ENCODE data around the gene USP48.
"Not testable (repeated sequence)": the region's sequence is repeated elsewhere in the genome, so short reads cannot be mapped to it uniquely, and the experiment has no call there.

USP48 gene

GRCh38 chr1:21774835-21775549 is 8.0 kb downstream of the USP48 start:
- DNase-seq (ENCODE audit: low read depth, low spot score) = no peak

GRCh38 chr1:21773585-21773984 is 9.4 kb downstream of the USP48 start:
- no peak for DNase-seq (ENCODE audit: low read depth, low spot score)

GRCh38 chr1:21771672-21772071 is 11.3 kb downstream of the USP48 start:
- not testable (repeated sequence) for DNase-seq (ENCODE audit: low read depth, low spot score)

- not testable (repeated sequence) for DNase-seq (ENCODE audit: low read depth, low spot score)
Measured at GRCh38 chr1:21770602-21771001, 12.3 kb downstream of the USP48 start.

GRCh38 chr1:21770201-21770600 is 12.7 kb downstream of the USP48 start:
- no peak for DNase-seq (ENCODE audit: low read depth, low spot score)

GRCh38 chr1:21767106-21767505 is 15.8 kb downstream of the USP48 start:
- DNase-seq (ENCODE audit: low read depth, low spot score) = not testable (repeated sequence)

- DNase-seq (ENCODE audit: low read depth, low spot score) = no peak
Measured at GRCh38 chr1:21766210-21766609, 16.7 kb downstream of the USP48 start.

GRCh38 chr1:21764615-21765423 is 18.1 kb downstream of the USP48 start:
- no peak for DNase-seq (ENCODE audit: low read depth, low spot score)

GRCh38 chr1:21763694-21764419 is 19.1 kb downstream of the USP48 start:
- DNase-seq (ENCODE audit: low read depth, low spot score) = no peak

GRCh38 chr1:21763236-21763635 is 19.7 kb downstream of the USP48 start:
- DNase-seq (ENCODE audit: low read depth, low spot score) = no peak

GRCh38 chr1:21762022-21762404 is 20.9 kb downstream of the USP48 start:
- no peak for DNase-seq (ENCODE audit: low read depth, low spot score)

GRCh38 chr1:21761052-21761451 is 21.9 kb downstream of the USP48 start:
- DNase-seq (ENCODE audit: low read depth, low spot score) = no peak

GRCh38 chr1:21759818-21760217 is 23.1 kb downstream of the USP48 start:
- DNase-seq (ENCODE audit: low read depth, low spot score) = no peak

- DNase-seq (ENCODE audit: low read depth, low spot score) = no peak
Measured at GRCh38 chr1:21759182-21759581, 23.8 kb downstream of the USP48 start.

GRCh38 chr1:21758614-21759013 is 24.3 kb downstream of the USP48 start:
- DNase-seq (ENCODE audit: low read depth, low spot score) = no peak

- no peak for DNase-seq (ENCODE audit: low read depth, low spot score)
Measured at GRCh38 chr1:21756393-21757089, 26.4 kb downstream of the USP48 start.

- DNase-seq (ENCODE audit: low read depth, low spot score) = no peak
Measured at GRCh38 chr1:21755067-21755466, 27.9 kb downstream of the USP48 start.

GRCh38 chr1:21754583-21754982 is 28.4 kb downstream of the USP48 start:
- DNase-seq (ENCODE audit: low read depth, low spot score) = no peak

- no peak for DNase-seq (ENCODE audit: low read depth, low spot score)
Measured at GRCh38 chr1:21752186-21752585, 30.8 kb downstream of the USP48 start.

GRCh38 chr1:21751281-21751680 is 31.7 kb downstream of the USP48 start:
- no peak for DNase-seq (ENCODE audit: low read depth, low spot score)

GRCh38 chr1:21750841-21751240 is 32.1 kb downstream of the USP48 start:
- DNase-seq (ENCODE audit: low read depth, low spot score) = no peak

Measured in activated naive CD8-positive, alpha-beta T cell treated with anti-CD3 and anti-CD28 coated beads, Interleukin-2, amount 50 U/mL, for 16 hours (primary cell).